Measurements from ENCODE around the gene ADARB2. TPM values are rescaled to one million over a fixed set of nuclear protein-coding genes. Genes with fewer than 3 reads are reported as not detected.
"Not testable (repeated sequence)": the region's sequence is repeated elsewhere in the genome, so short reads cannot be mapped to it uniquely, and the experiment has no call there.

Gene ADARB2
- total RNA-seq, 4 donors from 2014 or later: 1.3 to 5.4 (median 1.8) TPM

GRCh38 chr10:1166101-1166827, 571.1 kb downstream of the ADARB2 start:
- WGBS, 2 donors (ENCODE audit: low coverage in 1 of 2): 82 to 100% methylated on average over 4 to 5 of the region's 15 CpGs

GRCh38 chr10:1163831-1164230, 573.5 kb downstream of the ADARB2 start:
- TF ChIP-seq CTCF (IDR thresholded peaks at IDR 0.05) (no peak), POLR2A (IDR thresholded peaks at IDR 0.05) (no peak), EP300 (IDR thresholded peaks at IDR 0.05) (no peak), POLR2AphosphoS5 (IDR thresholded peaks at IDR 0.05) (no peak)
- 47 to 68% methylated on average over 5 of the region's 5 CpGs for WGBS, 2 donors (ENCODE audit: low coverage in 1 of 2)
- H3K9me3 ChIP-seq: no peaks in the 10 kb centered on the region
- H3K4me3 ChIP-seq: no peak overlapping the region
- H3K4me1 ChIP-seq: no peaks in the 10 kb centered on the region
- no peak for ATAC-seq
- peaks cover 20% of the 10 kb centered on the region for H3K27me3 ChIP-seq
- no peak overlapping the region for H3K27ac ChIP-seq
- H3K36me3 ChIP-seq: no peaks in the 10 kb centered on the region

More at GRCh38 chr10:1166101-1166827, 571.1 kb downstream of the ADARB2 start:
- Histone ChIP-seq H3K9me3 (no peaks in the 10 kb centered on the region), H3K27me3 (peaks cover 44% of the 10 kb centered on the region), H3K27ac (no peak overlapping the region), H3K36me3 (no peaks in the 10 kb centered on the region), H3K4me1 (no peaks in the 10 kb centered on the region), H3K4me3 (no peak overlapping the region)
- TF ChIP-seq EP300 (IDR thresholded peaks at IDR 0.05): no peak
- TF ChIP-seq POLR2A (IDR thresholded peaks at IDR 0.05): no peak
- no peak for TF ChIP-seq POLR2AphosphoS5 (IDR thresholded peaks at IDR 0.05)
- no peak for TF ChIP-seq CTCF (IDR thresholded peaks at IDR 0.05)
- no peak for ATAC-seq

GRCh38 chr10:1163204-1163660, 574.1 kb downstream of the ADARB2 start:
- Histone ChIP-seq H3K4me1 (no peaks in the 10 kb centered on the region), H3K27ac (no peak overlapping the region), H3K27me3 (peaks cover 17% of the 10 kb centered on the region), H3K9me3 (no peaks in the 10 kb centered on the region), H3K36me3 (no peaks in the 10 kb centered on the region), H3K4me3 (no peak overlapping the region)
- ATAC-seq: no peak
- WGBS, 2 donors (ENCODE audit: low coverage in 1 of 2): 86 to 88% methylated on average over 8 to 18 of the region's 29 CpGs
- TF ChIP-seq POLR2AphosphoS5 (IDR thresholded peaks at IDR 0.05): no peak
- no peak for TF ChIP-seq POLR2A (IDR thresholded peaks at IDR 0.05)
- TF ChIP-seq CTCF (IDR thresholded peaks at IDR 0.05): no peak
- no peak for TF ChIP-seq EP300 (IDR thresholded peaks at IDR 0.05)

GRCh38 chr10:1162481-1163203, 574.7 kb downstream of the ADARB2 start:
- Histone ChIP-seq H3K27ac (no peak overlapping the region), H3K4me1 (no peaks in the 10 kb centered on the region), H3K36me3 (no peaks in the 10 kb centered on the region), H3K27me3 (peaks cover 18% of the 10 kb centered on the region), H3K4me3 (no peak overlapping the region), H3K9me3 (no peaks in the 10 kb centered on the region)
- 67 to 87% methylated on average over 1 to 4 of the region's 13 CpGs for WGBS, 2 donors (ENCODE audit: low coverage in 1 of 2)
- ATAC-seq: no peak
- TF ChIP-seq EP300 (IDR thresholded peaks at IDR 0.05): no peak
- no peak for TF ChIP-seq CTCF (IDR thresholded peaks at IDR 0.05)
- TF ChIP-seq POLR2AphosphoS5 (IDR thresholded peaks at IDR 0.05): no peak
- no peak for TF ChIP-seq POLR2A (IDR thresholded peaks at IDR 0.05)

GRCh38 chr10:1161315-1161673, 576.0 kb downstream of the ADARB2 start:
- H3K4me3 ChIP-seq: not testable (repeated sequence)
- WGBS, 2 donors (ENCODE audit: low coverage in 1 of 2): 58 to 66% methylated on average over 4 to 5 of the region's 5 CpGs

More at GRCh38 chr10:1161315-1161673, 576.0 kb downstream of the ADARB2 start:
- not testable (repeated sequence) for H3K36me3 ChIP-seq, H3K9me3 ChIP-seq, H3K4me1 ChIP-seq, ATAC-seq, H3K27ac ChIP-seq
- peaks cover 21% of the 10 kb centered on the region for H3K27me3 ChIP-seq
